Caco-2 (cell line): Measurements from ENCODE around the gene SLC5A10. TPM values are rescaled to one million over a fixed set of nuclear protein-coding genes. Genes with fewer than 3 reads are reported as not detected.

Experiments
- BruUV-seq: library from RNA; stranded (reverse); fragments of 400-500 nt; replicated peaks from 2 replicates; lab custom pipeline; 2021; lab: Mats Ljungman, UMichigan
- CTCF ChIA-PET: fragments of 300-600 bp; sonication (Branson Sonifier 250); formaldehyde crosslinking; loops from one replicate; lab custom pipeline; 2022; ENCODE audit warnings: antibody characterized with exemption; lab: Charles Lee
- POLR2A ChIA-PET: fragments of 300-600 bp; sonication (Branson Sonifier 250); formaldehyde crosslinking; loops from one replicate; lab custom pipeline; 2022; ENCODE audit warnings: antibody characterized with exemption; lab: Charles Lee
- DNase-seq, 2 experiments: peaks; one replicate each; pipeline versions ENCODE4 v3.0.0 to v3.0.0-alpha.2; 2020 to 2022
- H3K27me3 ChIP-seq: replicated peaks from 2 replicates; pipeline ENCODE4 v1.6.0; 2011; ENCODE audit warnings: low read length; ENCODE audit not compliant: control insufficient read depth, insufficient read depth
- H3K36me3 ChIP-seq: 2 replicates; pipeline ENCODE4 v1.5.1; 2011; ENCODE audit warnings: low read length; ENCODE audit not compliant: control insufficient read depth, insufficient read depth
- H3K4me1 ChIP-seq: fragments of 250-450 bp; sonication (Bioruptor Pico); 2 replicates; pipeline ENCODE4 v1.5.1; 2020; ENCODE audit warnings: mild to moderate bottlenecking
- H3K4me3 ChIP-seq: 2 replicates; pipeline ENCODE4 v1.5.1; 2011; ENCODE audit warnings: low read depth, mild to moderate bottlenecking, control low read depth, low read length
- H3K9me3 ChIP-seq: fragments of 250-450 bp; sonication (Bioruptor Pico); 2 replicates; pipeline ENCODE4 v1.5.1; 2020; ENCODE audit warnings: mild to moderate bottlenecking, moderate library complexity
- H3K27ac Mint-ChIP-seq: one replicate; pipeline ENCODE4 v1.8.0; 2022; ENCODE audit warnings: mixed read lengths; ENCODE audit not compliant: unreplicated experiment
- H3K27me3 Mint-ChIP-seq: one replicate; pipeline ENCODE4 v1.8.0; 2022; ENCODE audit warnings: mixed read lengths; ENCODE audit not compliant: insufficient read depth, unreplicated experiment
- H3K36me3 Mint-ChIP-seq: one replicate; pipeline ENCODE4 v1.8.0; 2022; ENCODE audit warnings: mild to moderate bottlenecking, mixed read lengths; ENCODE audit not compliant: insufficient read depth, unreplicated experiment
- H3K4me1 Mint-ChIP-seq: one replicate; pipeline ENCODE4 v1.8.0; 2022; ENCODE audit warnings: low read depth, mixed read lengths; ENCODE audit not compliant: unreplicated experiment
- H3K4me3 Mint-ChIP-seq: one replicate; pipeline ENCODE4 v1.8.0; 2022; ENCODE audit warnings: mild to moderate bottlenecking, moderate library complexity, mixed read lengths; ENCODE audit not compliant: unreplicated experiment
- H3K9me3 Mint-ChIP-seq: one replicate; pipeline ENCODE4 v1.8.0; 2022; ENCODE audit warnings: mixed read lengths; ENCODE audit not compliant: unreplicated experiment
- CTCF ChIP-seq, 2 experiments: fragments of 200-600 bp in 1 of 2; IDR thresholded peaks; 1 replicate in 1 of 2; 2 replicates in 1 of 2; pipeline versions ENCODE4 v1.5.1 to v1.8.0; 2011 to 2022; ENCODE audit warnings: antibody characterized with exemption in 1 of 2, control low read depth in 1 of 2, inconsistent platforms in 1 of 2, low read depth in 1 of 2, low read length in 1 of 2, mild to moderate bottlenecking in 1 of 2, moderate library complexity in 1 of 2; ENCODE audit not compliant: insufficient read depth in 1 of 2, severe bottlenecking in 1 of 2, unreplicated experiment in 1 of 2
- intact Hi-C: fragments of 100-400 bp; cut with micrococcal nuclease; formaldehyde crosslinking; loops from one replicate; pipeline ENCODE4 v1.10.0; 2022; ENCODE audit not compliant: unreplicated experiment
- total RNA-seq: library from RNA; stranded (reverse); gene quantifications from 2 replicates; pipeline ENCODE4 v1.2.3, GENCODE V29; 2022

SLC5A10 gene
- total RNA-seq, 1 experiment from 2014 or later = 0.27 TPM

- H3K4me1 Mint-ChIP-seq = peaks cover 8% of the 10 kb centered on the region
- H3K9me3 Mint-ChIP-seq = no peaks in the 10 kb centered on the region
- TF ChIP-seq CTCF (IDR thresholded peaks at IDR 0.05; ENCODE audit: insufficient read depth in 1 of 2, low read depth in 1 of 2, low read length in 1 of 2, severe bottlenecking in 1 of 2, unreplicated experiment in 1 of 2) = no peak
- BruUV-seq = no TSS peak
- H3K36me3 ChIP-seq = peaks cover 1% of the 10 kb centered on the region; the same call in 1 of the 2 replicates
- H3K4me3 ChIP-seq = no peak overlapping the region
- ChIA-PET CTCF (no interaction called here), POLR2A (no interaction called here)
- no peaks in the 10 kb centered on the region for H3K27me3 Mint-ChIP-seq
- intact Hi-C loops = no loop called here
- peaks cover 40% of the 10 kb centered on the region for H3K36me3 Mint-ChIP-seq
- DNase-seq = no peak
- no peaks in the 10 kb centered on the region for H3K4me1 ChIP-seq
- no peak overlapping the region for H3K27ac Mint-ChIP-seq
- H3K27me3 ChIP-seq = no peaks in the 10 kb centered on the region
- no peaks in the 10 kb centered on the region for H3K9me3 ChIP-seq
- no peak overlapping the region for H3K4me3 Mint-ChIP-seq
Measured at GRCh38 chr17:18925187-18925586, 26.8 kb upstream of the SLC5A10 start.

- Histone ChIP-seq H3K4me1 (no peaks in the 10 kb centered on the region), H3K9me3 (no peaks in the 10 kb centered on the region), H3K4me3 (no peak overlapping the region), H3K36me3 (peaks cover 1% of the 10 kb centered on the region), H3K27me3 (no peaks in the 10 kb centered on the region)
- no peaks in the 10 kb centered on the region for H3K27me3 Mint-ChIP-seq
- no TSS peak for BruUV-seq
- ChIA-PET CTCF (no interaction called here), POLR2A (no interaction called here)
- H3K4me3 Mint-ChIP-seq = no peak overlapping the region
- no peaks in the 10 kb centered on the region for H3K9me3 Mint-ChIP-seq
- DNase-seq = no peak
- TF ChIP-seq CTCF (IDR thresholded peaks at IDR 0.05; ENCODE audit: insufficient read depth in 1 of 2, low read depth in 1 of 2, low read length in 1 of 2, severe bottlenecking in 1 of 2, unreplicated experiment in 1 of 2) = no peak
- peaks cover 58% of the 10 kb centered on the region for H3K36me3 Mint-ChIP-seq
- no peak overlapping the region for H3K27ac Mint-ChIP-seq
- peaks cover 6% of the 10 kb centered on the region for H3K4me1 Mint-ChIP-seq
- intact Hi-C loops = no loop called here
Measured at GRCh38 chr17:18928628-18929125, 23.3 kb upstream of the SLC5A10 start.

GRCh38 chr17:18932360-18933055 lies 19.5 kb upstream of the SLC5A10 start:
- CTCF ChIA-PET = interaction anchor here (0.6 kb wide), 1 partner anchor 306 kb away, joined by 3 read pairs; no protein-coding TSS in a partner anchor
- no peaks in the 10 kb centered on the region for H3K4me1 ChIP-seq
- no peaks in the 10 kb centered on the region for H3K4me1 Mint-ChIP-seq
- no peaks in the 10 kb centered on the region for H3K9me3 ChIP-seq
- POLR2A ChIA-PET = no interaction called here
- H3K36me3 ChIP-seq = peaks cover 1% of the 10 kb centered on the region; the same call in 1 of the 2 replicates
- H3K4me3 Mint-ChIP-seq = no peak overlapping the region
- BruUV-seq = no TSS peak
- H3K9me3 Mint-ChIP-seq = no peaks in the 10 kb centered on the region
- no peaks in the 10 kb centered on the region for H3K27me3 Mint-ChIP-seq
- no peak overlapping the region for H3K27ac Mint-ChIP-seq
- no peaks in the 10 kb centered on the region for H3K27me3 ChIP-seq
- intact Hi-C loops = no loop called here
- no peak for TF ChIP-seq CTCF (IDR thresholded peaks at IDR 0.05; ENCODE audit: insufficient read depth in 1 of 2, low read depth in 1 of 2, low read length in 1 of 2, severe bottlenecking in 1 of 2, unreplicated experiment in 1 of 2)
- H3K36me3 Mint-ChIP-seq = peaks cover 37% of the 10 kb centered on the region
- H3K4me3 ChIP-seq = no peak overlapping the region
- peak in 1 of 2 experiments; percentile 12 for DNase-seq
